Epidermal melanocyte (primary cell): ENCODE data around the gene KIAA1328.
"Not testable (repeated sequence)": the region's sequence is repeated elsewhere in the genome, so short reads cannot be mapped to it uniquely, and the experiment has no call there.

Source experiments
- DNase-seq: peaks from one replicate; pipeline ENCODE4 v3.0.0; 2011; ENCODE audit warnings: low spot score; ENCODE audit not compliant: insufficient read length

The KIAA1328 gene

GRCh38 chr18:36885981-36886380 is 57.1 kb downstream of the KIAA1328 start:
- no peak for DNase-seq

- DNase-seq = no peak
Observed at GRCh38 chr18:36887114-36887513, 58.2 kb downstream of the KIAA1328 start.

- no peak for DNase-seq
Observed at GRCh38 chr18:36887864-36888263, 58.9 kb downstream of the KIAA1328 start.

DNA sequence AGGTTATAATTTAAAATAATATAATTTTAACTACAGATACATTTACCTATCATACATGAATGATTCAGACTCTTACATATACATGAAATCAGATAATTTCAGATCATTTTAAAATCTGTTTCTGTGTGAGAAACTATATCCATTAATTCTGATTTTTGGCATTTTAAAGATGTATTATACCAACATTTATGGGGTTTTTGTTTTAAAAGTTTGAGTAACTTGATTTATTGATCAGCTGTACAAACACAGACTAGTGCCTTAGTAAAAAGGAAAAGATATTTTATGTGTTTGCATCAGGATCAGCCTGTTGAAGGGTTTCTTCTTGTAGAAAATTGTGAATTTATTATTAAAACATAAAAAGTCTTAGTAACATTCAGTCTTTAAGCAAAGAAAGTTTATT is 59.9 kb downstream of the KIAA1328 start:
- no peak for DNase-seq

- no peak for DNase-seq
Observed at GRCh38 chr18:36889321-36889720, 60.4 kb downstream of the KIAA1328 start.

- no peak for DNase-seq
Observed at GRCh38 chr18:36889742-36890141, 60.8 kb downstream of the KIAA1328 start.

DNA sequence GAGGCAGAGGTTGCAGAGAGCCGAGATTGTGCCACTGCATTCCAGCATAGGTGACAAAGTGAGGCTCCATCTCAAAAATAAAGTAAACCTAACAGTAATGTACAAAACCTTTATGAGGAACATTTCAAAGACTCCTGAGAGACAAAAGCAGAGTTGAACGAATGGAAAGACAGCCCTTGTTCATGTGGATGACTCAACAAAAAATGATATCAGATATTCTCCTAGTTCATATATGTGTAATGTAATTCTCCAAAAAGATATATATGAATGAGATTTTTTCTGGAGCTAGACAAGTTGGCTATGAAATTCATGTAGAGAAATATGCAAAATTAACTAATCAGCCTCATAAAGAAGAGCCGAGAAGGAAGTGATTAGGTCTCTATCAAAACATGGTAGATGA is 61.7 kb downstream of the KIAA1328 start:
- DNase-seq = no peak

- DNase-seq = no peak
Observed at GRCh38 chr18:36893227-36893626, 64.3 kb downstream of the KIAA1328 start.

GRCh38 chr18:36895606-36896005 is 66.7 kb downstream of the KIAA1328 start:
- no peak for DNase-seq

GRCh38 chr18:36897253-36897652 is 68.3 kb downstream of the KIAA1328 start:
- DNase-seq = no peak

DNA sequence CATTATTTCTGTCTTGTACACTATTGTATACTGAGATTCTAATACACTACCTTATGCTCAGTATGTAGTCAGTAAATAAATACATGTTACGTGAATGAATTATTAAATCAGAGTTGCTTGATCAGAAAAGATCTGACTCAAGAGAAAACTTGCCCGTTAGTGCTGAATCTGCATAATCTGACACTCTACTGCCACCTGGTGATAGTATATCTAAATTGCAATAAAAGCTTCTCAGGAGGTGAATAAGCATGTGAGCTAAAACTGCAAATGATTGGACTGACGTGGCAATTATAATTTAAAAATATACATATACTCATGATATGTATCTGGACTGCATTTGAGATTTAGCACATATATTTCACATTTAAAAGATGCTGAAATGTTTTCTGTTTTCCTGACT is 70.4 kb downstream of the KIAA1328 start:
- no peak for DNase-seq

DNA sequence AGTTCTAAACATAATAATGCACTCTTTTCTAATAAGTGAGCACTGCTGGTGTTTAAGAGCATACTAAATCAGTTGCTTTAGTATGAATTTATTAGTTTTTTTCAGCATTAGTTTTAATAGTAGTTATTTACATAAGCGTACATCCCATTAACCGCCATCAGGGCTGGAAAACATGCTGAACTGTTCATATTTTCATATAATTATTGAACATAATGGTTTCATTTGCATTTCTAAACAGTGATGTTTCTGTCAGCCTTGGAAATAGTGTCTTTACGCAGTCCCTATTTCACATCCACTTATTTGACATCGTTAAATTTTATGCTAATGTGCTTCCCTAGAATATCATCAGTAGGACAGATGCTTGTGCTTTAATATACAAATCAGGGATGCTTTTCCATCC is 71.5 kb downstream of the KIAA1328 start:
- no peak for DNase-seq

DNA sequence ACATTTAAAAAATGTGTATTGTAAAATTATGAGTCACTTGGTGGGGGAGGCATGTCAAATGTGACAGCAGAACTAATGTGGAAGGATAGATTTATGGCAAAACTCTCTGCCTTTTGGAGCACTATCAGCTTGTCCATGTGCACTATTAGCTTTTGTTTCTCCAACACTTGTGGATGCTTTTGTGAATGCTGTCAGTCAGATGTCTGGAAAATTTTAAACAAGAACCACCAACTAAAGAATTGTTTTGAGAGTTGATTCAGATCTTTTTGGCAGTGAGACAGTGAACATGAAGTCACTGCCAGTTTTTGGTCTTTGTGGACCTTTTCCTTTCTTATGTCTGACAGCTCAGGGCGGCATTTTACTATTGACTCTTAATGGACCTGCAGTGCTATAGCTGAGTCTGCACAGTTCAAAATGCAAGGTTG is 72.4 kb downstream of the KIAA1328 start:
- no peak for DNase-seq

DNA sequence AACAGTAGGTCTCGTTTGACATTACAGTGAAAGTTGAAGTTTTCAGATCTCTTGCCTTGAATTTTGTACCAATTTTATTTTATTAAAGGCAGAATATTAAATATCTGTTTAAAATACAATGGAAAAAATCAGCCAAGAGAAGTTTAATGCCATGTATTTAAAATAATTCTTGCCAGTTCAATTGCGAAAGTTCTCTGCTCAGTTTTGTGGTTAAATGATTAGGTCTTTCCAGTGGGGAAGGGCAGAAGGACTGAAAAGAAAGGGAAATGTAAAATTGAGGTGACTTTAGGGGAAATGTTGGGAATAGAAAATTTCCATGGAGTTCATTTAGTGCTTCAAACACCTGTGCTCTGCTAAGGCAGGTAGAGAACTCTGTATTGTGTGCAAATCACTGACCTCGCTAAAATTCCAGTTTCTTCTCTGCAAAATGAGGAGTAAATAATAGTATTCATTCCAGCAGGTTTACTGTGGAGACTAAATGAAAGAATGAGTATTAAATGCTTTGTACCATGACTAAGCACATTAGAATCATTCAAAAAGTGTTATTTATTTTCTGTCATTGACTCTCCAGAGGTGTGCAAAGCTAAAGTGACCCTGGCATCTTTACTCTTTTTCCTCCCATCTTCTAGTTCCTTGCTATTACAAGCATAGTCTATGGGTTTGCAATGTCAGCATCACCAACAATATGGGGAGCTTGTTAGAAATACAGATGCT is 74.4 kb downstream of the KIAA1328 start:
- no peak for DNase-seq

GRCh38 chr18:36905571-36905970 is 76.6 kb downstream of the KIAA1328 start:
- no peak for DNase-seq

DNA sequence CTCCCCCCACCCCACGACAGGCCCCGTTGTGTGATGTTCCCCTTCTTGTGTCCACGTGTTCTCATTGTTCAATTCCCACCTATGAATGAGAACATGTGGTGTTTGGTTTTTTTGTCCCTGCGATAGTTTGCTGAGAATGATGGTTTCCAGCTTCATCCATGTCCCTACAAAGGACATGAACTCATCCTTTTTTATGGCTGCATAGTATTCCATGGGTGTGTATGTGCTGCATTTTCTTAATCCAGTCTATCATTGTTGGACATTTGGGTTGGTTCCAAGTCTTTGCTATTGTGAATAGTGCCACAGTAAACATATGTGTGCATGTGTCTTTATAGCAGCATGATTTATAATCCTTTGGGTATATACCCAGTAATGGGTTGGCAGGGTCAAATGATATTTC is 80.4 kb downstream of the KIAA1328 start:
- not testable (repeated sequence) for DNase-seq

DNA sequence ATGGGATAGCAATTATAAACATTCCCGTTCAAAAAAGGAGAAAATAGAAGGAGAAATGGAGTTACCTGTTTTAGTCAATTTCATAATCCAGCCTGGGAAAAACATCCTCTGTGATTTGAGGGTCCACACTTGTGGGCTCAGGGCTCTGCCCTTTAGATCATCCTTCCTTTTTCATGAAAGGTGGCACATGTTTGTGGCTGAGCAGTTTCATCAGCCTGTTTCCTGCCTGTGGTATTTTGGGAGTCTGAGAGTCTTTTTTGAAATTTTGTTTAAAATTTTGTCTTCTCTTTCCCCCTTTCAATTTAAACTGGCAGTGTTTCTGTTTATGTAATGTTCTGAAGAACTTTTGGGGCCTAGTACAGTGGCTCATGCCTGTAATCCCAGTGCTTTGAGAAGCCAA is 84.0 kb downstream of the KIAA1328 start:
- DNase-seq = no peak

DNA sequence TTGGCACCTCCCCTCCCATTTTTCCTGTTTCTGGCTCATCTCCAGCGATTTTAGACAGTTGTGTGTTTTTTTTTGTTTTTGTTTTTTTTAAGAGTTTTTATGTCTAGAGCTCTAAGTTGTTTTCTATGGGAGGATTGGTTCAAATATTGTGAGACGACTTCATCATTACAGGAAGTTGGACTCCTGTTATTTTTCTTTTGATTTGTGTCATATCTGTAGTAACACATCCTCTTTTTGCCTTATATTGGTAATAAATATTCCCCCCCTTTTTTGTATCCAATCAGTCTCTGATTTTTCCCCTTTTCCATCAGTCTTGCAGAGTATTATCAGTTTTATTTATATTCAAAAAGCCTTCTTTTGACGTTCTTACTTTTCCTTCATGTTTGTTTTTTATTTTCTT is 89.0 kb downstream of the KIAA1328 start:
- DNase-seq = no peak

DNA sequence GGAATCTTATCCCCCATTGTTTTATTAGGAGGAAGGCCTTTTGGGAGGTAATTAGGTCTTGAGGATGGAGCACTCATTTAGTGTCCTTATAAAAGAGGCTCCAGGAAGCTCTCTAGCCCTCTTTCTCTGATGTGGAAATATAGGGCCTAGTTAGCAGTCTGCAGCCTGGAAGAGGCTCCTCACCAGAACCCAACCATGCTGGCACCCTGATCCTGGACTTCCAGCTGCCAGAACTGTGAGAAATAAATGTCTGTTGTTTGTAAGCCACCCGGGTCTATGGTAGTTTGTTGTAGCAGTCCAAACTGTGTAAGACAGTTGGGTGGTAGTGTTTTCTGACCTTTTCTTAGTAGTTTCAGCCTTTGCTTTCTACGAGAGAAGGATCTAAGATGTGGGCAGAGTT is 100.7 kb downstream of the KIAA1328 start:
- DNase-seq = no peak

- no peak for DNase-seq
Observed at GRCh38 chr18:36931106-36931505, 102.2 kb downstream of the KIAA1328 start.

- DNase-seq = no peak
Observed at GRCh38 chr18:36933552-36933951, 104.6 kb downstream of the KIAA1328 start.

DNA sequence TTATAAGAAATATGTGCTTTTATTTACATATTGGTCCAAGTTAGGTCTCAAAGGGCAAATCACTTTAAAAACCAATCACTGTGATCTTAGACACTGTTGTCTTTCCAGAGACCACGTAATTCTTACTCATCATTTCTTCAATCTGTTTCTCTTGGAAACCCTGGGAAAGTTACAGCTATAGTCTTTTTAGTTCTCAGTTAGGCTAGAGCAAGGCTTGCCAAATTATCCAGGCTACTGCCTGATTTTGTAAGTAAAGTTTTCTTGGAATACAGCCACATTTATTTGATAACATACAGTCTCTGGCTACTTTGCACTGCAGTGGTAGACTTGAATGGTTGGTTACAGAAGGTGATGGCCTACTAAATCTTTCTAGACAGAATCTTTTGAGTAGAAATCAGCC is 106.0 kb downstream of the KIAA1328 start:
- DNase-seq = no peak

GRCh38 chr18:36942264-36942663 is 113.3 kb downstream of the KIAA1328 start:
- no peak for DNase-seq
